GM12872 (cell line): ENCODE data around the gene AQP5.

Experiments
- CTCF ChIP-seq: IDR thresholded peaks from 3 replicates; pipeline ENCODE4 v1.5.1; 2011; ENCODE audit warnings: low read depth, mild to moderate bottlenecking, low read length, moderate library complexity; ENCODE audit not compliant: insufficient read depth

AQP5 gene

GRCh38 chr12:49959685-49960473 is 1.8 kb upstream of the AQP5 start:
- TF ChIP-seq CTCF: no peak

DNA sequence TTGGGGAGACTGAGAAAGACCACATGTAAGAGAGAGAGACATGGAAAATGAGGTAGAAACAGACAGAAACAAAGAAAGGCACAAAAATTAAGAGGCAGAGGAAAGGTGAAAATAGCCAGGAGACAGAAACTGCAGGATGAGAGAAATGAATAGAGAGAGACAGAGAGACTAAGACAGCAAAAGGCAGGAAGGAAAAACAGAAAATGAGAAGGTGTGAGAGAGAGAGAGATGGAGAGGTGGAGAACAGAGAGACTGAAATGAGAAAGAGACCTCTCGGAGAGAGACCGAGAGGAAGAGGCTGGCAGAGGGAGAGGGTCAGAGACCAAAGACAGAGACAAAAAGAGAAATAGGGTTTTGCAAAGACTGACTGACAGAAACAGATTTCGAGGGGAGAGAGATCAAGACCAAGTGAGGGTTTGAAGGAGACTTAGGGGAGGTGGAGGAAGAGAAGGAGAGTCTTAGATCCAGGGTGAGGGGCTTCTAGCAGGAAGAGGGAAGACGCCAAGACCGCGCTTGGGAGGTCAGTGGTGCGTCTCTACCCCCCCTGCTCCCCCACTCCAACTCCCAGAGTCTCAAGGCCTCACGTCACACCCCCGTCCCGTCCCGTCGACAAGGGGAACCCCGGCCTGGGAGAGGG is 1.1 kb upstream of the AQP5 start:
- TF ChIP-seq CTCF: no peak

GRCh38 chr12:49961993-49962764 is 507 bp downstream of the AQP5 start:
- TF ChIP-seq CTCF: no peak

DNA sequence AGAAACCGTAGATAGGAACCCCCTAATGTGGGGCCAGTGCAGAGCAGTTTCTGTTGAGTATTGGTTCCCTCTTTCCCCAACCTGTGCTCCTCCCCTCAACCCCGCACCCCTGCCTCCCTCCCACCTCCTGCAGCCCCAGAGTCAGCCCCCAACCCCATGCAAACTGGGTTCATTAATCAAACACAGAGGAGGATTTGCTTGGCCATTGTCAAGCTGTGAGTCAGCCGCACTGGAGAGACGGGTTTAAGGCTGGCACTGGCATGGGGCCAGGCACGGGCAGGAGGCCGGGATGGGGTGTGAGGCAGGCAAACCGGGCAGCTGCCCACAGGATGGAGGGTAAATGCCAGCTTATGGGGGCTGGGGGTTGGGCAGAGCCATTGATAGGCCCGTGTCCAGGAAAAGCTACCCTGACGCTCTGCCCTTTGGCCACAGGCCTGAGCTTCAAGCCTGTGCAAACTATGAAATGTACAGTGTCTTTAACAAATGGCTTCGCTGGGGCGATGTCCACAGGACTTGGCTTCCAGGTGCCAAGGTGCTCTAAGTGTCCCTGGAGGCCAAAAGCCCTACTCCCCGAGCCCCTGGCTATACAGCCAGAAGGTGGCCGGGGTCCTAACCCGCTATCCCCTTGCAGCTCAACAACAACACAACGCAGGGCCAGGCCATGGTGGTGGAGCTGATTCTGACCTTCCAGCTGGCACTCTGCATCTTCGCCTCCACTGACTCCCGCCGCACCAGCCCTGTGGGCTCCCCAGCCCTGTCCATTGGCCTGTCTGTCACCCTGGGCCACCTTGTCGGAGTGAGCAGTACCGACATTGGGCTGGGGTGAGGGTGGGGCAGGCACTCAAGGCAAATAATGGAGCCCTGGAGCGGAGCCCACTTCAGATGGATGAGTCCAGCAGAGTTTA is 1.4 kb downstream of the AQP5 start:
- TF ChIP-seq CTCF: no peak

DNA sequence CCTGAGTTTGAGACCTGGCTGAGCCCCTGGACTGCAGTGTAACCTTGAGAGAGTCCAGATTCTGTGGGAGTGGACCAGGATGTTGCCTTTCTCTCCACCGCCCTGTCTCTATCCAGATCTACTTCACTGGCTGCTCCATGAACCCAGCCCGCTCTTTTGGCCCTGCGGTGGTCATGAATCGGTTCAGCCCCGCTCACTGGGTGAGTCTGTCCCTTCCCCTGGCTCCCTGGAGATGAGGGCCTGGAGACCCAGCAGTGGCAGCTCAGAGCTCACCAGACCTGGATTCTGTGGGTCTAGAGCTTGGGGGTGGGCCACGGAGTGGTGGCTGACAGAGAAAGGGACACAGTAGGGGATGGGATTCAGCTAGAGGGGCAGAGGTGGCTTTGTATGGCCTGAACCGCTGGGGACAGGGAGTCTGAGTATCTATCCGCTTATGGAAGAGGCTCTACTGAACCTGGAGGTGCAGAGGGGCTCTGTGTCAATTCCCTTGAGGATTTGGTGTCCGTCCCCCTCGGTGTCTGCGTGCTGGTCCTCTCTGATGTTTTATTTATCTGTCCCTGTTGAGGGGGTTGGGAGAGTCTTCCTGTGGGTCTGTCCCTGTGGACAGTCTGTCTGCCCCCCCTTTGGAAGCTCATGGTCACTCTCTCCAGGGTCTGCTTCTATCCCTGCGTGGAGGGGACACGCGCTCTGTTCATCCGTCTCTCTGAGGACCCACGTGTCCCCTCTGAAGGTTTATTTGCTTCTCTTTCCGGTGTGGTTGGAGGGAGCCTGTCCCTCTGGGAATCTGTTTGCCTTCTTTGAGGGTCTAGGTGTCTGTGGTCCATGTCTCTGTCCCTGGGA is 2.5 kb downstream of the AQP5 start:
- no peak for TF ChIP-seq CTCF

GRCh38 chr12:49964849-49965624 is 3.4 kb downstream of the AQP5 start:
- TF ChIP-seq CTCF: no peak
